ENCODE data around the gene SPATA2L.

Gene SPATA2L

DNA sequence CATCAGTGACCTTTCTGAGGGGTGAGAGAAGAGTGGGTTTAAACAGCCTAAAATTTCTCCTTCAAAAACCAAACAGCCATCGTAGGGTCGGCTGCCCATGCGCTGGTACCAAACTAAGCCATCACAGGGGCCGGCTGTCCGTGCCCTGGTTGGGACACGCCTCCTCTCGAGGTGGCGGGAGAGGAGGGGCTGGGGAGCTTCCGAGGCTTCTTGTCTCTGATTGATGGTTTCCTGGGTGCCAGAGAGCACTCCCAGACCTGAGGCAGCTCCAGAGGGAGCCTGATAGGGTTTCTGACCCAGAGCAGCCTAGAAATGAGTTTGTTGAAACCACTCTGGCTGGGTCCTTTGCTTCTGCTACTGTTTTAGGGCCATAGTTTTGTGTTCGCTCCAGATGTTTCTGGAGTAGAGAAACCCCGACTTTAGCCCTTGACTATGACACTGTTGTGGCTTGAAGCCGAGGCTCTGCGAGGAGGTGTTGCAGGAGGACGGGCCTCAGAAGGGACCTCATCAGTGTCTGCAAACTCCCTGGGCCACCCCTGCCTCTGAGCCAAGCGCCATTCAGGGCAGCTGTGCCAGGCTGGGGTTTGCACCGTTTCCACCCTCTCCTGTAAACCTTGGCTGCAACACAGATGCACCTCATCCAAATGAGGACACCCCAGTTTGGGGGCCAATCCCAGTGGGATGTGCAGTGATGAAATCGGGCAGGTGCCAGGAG is 26.1 kb upstream of the SPATA2L start:
- TF ChIP-seq, protein P1, sequence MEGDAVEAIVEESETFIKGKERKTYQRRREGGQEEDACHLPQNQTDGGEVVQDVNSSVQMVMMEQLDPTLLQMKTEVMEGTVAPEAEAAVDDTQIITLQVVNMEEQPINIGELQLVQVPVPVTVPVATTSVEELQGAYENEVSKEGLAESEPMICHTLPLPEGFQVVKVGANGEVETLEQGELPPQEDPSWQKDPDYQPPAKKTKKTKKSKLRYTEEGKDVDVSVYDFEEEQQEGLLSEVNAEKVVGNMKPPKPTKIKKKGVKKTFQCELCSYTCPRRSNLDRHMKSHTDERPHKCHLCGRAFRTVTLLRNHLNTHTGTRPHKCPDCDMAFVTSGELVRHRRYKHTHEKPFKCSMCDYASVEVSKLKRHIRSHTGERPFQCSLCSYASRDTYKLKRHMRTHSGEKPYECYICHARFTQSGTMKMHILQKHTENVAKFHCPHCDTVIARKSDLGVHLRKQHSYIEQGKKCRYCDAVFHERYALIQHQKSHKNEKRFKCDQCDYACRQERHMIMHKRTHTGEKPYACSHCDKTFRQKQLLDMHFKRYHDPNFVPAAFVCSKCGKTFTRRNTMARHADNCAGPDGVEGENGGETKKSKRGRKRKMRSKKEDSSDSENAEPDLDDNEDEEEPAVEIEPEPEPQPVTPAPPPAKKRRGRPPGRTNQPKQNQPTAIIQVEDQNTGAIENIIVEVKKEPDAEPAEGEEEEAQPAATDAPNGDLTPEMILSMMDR (IDR thresholded peaks at IDR 0.05; ENCODE audit: low read depth, low read length): no peak
- DNase-seq (ENCODE audit: extremely low read depth, low read depth): no peak

DNA sequence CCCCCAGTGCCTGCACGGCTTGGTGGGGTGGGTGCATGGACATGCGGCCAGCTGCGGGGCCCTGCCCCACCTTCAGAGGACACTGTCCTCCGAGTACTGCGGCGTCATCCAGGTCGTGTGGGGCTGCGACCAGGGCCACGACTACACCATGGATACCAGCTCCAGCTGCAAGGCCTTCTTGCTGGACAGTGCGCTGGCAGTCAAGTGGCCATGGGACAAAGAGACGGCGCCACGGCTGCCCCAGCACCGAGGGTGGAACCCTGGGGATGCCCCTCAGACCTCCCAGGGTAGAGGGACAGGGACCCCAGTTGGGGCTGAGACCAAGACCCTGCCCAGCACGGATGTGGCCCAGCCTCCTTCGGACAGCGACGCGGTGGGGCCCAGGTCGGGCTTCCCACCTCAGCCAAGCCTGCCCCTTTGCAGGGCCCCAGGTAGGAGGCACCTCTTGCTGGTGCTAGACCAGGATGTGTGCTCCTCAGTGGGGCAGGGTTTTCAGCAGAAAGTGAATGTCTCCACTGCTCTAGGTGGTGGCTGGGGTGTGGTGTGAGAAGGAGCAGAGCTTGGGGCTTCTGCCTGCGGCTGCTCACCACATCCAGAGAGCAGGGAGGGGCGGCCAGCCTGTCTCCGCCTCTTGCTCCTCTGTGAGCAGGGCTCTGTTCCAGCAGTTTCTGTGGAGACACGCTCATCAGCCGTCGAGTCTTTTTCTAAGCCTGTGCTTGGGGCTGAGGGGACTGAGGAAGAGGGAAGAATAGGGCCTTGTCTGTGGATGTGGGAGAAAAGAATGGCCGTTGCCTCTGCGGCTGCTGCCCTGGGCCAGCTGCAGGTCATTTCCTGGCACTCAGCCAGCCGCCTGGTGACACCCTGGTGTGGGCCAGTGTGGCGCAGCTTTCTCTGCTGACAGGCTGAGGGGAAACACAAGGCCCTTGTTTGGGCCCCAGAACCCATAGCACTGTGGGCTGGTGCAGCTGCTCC is 22.1 kb upstream of the SPATA2L start:
- no peak for DNase-seq (ENCODE audit: extremely low read depth, low read depth)
- TF ChIP-seq, protein P1 (IDR thresholded peaks at IDR 0.05; ENCODE audit: low read depth, low read length): no peak

DNA sequence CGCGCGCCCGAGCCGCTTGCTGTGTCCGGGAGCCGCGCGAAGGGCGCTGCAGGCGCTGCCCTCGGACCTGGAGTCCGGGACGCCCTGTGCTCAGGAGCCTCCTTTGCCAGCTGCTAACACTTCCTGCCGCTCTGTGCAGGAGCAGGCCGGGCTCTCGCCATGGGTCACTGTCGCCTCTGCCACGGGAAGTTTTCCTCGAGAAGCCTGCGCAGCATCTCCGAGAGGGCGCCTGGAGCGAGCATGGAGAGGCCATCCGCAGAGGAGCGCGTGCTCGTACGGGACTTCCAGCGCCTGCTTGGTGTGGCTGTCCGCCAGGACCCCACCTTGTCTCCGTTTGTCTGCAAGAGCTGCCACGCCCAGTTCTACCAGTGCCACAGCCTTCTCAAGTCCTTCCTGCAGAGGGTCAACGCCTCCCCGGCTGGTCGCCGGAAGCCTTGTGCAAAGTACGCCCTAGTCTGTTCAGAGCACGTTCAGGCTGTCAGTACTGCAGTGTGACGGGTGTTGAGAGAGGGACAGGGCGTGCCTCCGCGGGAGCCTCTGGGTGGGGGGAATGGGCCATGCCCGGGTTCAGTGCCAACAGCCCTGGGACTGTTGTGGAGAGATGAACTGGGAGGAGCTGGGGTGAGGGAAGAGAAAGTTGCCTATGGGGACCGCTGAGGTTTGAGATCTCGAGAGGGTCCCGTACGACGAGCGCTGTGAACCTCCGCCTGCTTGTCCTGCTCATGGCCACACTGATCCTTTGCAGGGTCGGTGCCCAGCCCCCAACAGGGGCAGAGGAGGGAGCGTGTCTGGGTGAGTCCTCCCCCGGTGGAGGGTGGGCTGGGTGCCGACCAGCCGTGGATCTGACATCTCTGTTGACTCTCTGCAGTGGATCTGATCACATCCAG is 21.1 kb upstream of the SPATA2L start:
- TF ChIP-seq, protein P1 (IDR thresholded peaks at IDR 0.05; ENCODE audit: low read depth, low read length): no peak
- no peak for DNase-seq (ENCODE audit: extremely low read depth, low read depth)

DNA sequence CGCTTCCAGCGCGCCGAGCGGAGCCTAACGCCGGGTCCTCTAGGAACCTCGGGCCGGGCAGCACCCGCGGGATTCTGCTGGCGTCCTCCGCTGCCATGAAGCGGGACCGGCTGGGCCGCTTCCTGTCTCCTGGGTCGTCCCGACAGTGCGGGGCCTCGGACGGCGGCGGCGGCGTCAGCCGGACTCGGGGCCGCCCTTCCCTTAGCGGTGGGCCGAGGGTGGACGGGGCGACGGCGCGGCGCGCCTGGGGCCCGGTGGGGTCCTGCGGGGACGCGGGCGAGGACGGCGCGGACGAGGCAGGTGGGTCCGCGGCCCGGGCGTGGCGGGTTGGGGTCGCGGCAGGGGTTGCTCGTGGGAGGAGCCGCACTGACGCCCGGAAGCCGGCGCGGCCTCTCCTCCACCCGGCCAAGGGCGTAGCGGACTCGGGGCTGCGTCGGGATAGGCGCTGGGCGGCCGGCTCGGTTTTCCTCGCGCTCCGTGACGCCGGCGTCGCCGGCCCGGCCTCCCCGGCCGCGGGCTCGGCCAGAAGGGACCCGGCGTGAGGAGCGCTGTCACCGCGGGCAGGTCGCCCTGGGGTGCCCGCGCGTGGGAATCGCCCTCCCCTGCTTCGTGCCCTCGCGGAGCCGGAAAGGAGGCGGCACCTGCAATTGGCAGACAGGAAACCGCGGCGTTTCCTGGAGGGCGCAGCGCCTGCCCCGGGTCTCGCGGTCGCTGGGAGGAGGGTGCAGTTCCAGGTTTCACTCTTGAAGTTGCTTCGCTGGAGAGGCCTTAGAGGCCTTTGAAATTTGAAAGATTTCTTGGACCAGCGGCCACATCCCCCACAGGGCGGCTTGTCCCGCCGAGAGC is 20.3 kb upstream of the SPATA2L start:
- no peak for DNase-seq (ENCODE audit: extremely low read depth, low read depth)
- TF ChIP-seq, protein P1 (IDR thresholded peaks at IDR 0.05; ENCODE audit: low read depth, low read length): no peak

DNA sequence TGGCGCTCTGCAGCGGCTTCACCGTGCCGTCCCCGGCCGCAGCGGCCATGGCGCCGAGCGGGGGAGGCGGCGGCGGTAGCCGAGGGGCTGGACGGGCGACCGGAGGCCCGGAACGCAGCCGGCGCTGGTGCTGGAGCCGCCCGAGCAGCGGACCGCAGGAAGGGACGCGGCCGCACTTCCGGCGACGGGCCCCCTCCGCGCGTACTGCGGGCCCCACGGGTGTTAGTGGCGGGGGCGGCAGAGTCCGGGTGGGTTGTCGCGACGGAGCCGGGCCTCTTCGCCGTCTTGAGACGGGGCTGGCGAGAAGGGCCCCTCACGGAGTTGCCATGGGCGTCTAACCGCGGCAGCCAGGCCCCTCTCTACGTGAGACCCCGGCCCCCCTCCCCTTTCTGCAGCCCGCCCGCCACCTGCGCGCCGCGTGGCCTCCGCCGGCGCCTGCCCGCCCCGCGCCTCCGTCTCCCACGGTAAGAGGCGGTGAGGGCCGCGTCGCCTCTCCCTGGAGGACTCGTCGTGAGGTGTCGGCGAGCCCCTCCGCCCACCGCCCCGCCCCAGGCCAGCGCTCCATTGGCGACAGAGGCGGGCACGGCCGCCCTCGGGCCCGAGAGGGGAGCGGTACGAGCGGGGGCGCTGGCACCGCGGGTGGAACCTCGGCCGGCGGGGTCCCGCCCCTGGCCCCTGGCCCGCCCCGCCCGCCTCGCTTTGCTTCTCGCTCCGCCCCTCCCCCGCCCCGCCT is 19.5 kb upstream of the SPATA2L start, which contains the start of the genes VPS9D1 and ZNF276:
TSS of gene VPS9D1 (minus strand) at position 86 of the 733 bp plus-strand sequence. CDS start at position 49, 37 bp downstream.
TSS of gene ZNF276 (plus strand) at position 725 of the 733 bp plus-strand sequence. CDS start 104 bp downstream, outside the sequence.
- TF ChIP-seq, protein P1 (IDR thresholded peaks at IDR 0.05; ENCODE audit: low read depth, low read length): no peak
- no peak for DNase-seq (ENCODE audit: extremely low read depth, low read depth)

DNA sequence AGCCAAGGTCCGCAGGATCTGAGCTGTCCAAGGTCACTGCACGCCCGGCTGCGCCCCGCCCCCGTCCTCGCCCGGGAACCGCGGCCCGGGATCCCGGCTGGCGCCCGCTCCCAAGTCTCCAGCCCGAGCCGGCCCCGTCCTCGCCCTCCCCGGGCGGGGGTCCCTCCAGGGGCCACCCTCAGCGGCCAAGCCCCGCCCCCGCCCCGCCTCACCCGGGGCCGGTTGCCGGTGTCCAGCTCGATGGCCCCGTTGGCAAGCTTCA is 19.0 kb upstream of the SPATA2L start:
- TF ChIP-seq, protein P1 (IDR thresholded peaks at IDR 0.05; ENCODE audit: low read depth, low read length): no peak
- no peak for DNase-seq (ENCODE audit: extremely low read depth, low read depth)
